NT2/D1 (cell line): Measurements from ENCODE around the gene TPK1.

Experiments used
- SUZ12 ChIP-seq: IDR thresholded peaks from 2 replicates; pipeline ENCODE4 v1.6.1; 2011; ENCODE audit not compliant: insufficient read length, insufficient read depth; ENCODE audit errors: extremely low read depth
- YY1 ChIP-seq: IDR thresholded peaks from 2 replicates; pipeline ENCODE4 v1.6.1; 2011; ENCODE audit not compliant: insufficient read length, insufficient read depth

DNA sequence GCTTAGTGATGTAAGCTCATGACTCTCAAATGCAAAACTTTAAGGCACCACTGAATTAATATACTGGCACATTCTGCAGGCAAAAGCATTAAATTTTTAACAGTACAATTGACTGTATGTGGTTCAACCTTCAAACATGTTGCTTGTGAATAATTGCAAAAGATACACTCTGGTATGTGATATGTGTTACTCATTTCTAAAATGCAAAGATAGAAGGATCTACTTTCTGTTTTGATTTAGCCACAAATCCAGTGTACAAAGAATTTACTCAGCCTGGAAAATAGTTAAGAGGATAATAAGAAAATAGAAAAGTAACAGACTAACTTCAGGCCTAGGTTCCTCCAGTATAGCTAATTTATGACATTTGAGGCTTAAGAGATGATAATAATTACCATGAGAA, 365.8 kb downstream of the TPK1 start:
- TF ChIP-seq YY1 (no peak), SUZ12 (no peak)
